Adrenal gland (tissue), 12 donors: ENCODE data around the gene CUTC. TPM values are rescaled to one million over a fixed set of nuclear protein-coding genes. Genes with fewer than 3 reads are reported as not detected.
A peak's percentile ranks its signal among the peaks of the same experiment; 100 is the strongest.
"Not testable (repeated sequence)": the region's sequence is repeated elsewhere in the genome, so short reads cannot be mapped to it uniquely, and the experiment has no call there.

Source experiments
- DNase-seq, 7 donors: peaks; one replicate each; pipeline ENCODE4 v3.0.0-alpha.2; 2019 to 2020
- H3K27ac ChIP-seq, 5 donors: fragments of 200-600 bp; sonication (generic) in 4 of 5; 1 replicate in 3 of 5; 2 replicates in 2 of 5; pipeline versions ENCODE4 v1.5.1 to v1.8.0; 2016 to 2020; ENCODE audit warnings: mild to moderate bottlenecking in 1 of 5
- H3K27me3 ChIP-seq: fragments of 200-600 bp; 2 replicates; pipeline ENCODE4 v1.8.0; 2021
- H3K36me3 ChIP-seq, 2 donors: fragments of 200-600 bp; replicated peaks in 1 of 2; 1 replicate in 1 of 2; 2 replicates in 1 of 2; pipeline versions ENCODE4 v1.5.1 to v1.8.0; 2018 to 2022
- H3K4me1 ChIP-seq, 2 donors: fragments of 200-600 bp; replicated peaks in 1 of 2; 1 replicate in 1 of 2; 2 replicates in 1 of 2; pipeline versions ENCODE4 v1.5.1 to v1.8.0; 2018 to 2021
- H3K4me3 ChIP-seq, 4 donors: fragments of 200-600 bp; sonication (generic) in 3 of 4; one replicate each; pipeline ENCODE4 v1.5.1; 2016 to 2018
- H3K9me3 ChIP-seq, 3 donors: fragments of 200-600 bp; sonication (generic) in 1 of 3; replicated peaks in 1 of 3; 1 replicate in 2 of 3; 2 replicates in 1 of 3; pipeline versions ENCODE4 v1.5.1 to v1.8.0; 2016 to 2021
- POLR2A ChIP-seq, 2 donors: fragments of 450-650 bp; IDR thresholded peaks; one replicate each; pipeline ENCODE4 v1.6.1; 2017; ENCODE audit warnings: antibody characterized with exemption in 2 of 2, mild to moderate bottlenecking in 2 of 2, moderate library complexity in 1 of 2
- WGBS, 4 donors: extraction: QIAGEN DNeasy Blood & Tissue Kit in 2 of 4; methylation state at CpG; one replicate each; pipeline versions ENCODE4 v1.1.5 to v1.1.7; 2013 to 2017; 5-methylcytosine and 5-hydroxymethylcytosine counted together
- intact Hi-C, 2 donors: fragments of 100-400 bp; cut with DNase I; formaldehyde crosslinking; loops; one replicate each; pipeline versions ENCODE4 v1.14.1 to v1.15.0; 2022 to 2023
- polyA plus RNA-seq, 3 donors: library from polyadenylated mRNA; stranded (reverse); fragments of 200-250 nt in 2 of 3; fragments of 350-450 nt in 1 of 3; fragmentation: Illumina TruSeq in 1 of 3; extraction: RNeasy Lipid Tissue Mini Kit (QIAGEN cat#74804) in 1 of 3; gene quantifications; one replicate each; pipeline ENCODE4 v1.2.3, GENCODE V29; 2013 to 2014
- total RNA-seq, 9 donors: library from RNA; depleted of rRNA in 4 of 9; stranded (reverse); fragments of >200 nt in 4 of 9; fragments of 120-200 nt in 1 of 9; fragmentation: NEBNext Ultra II Directional in 1 of 9; extraction: Animal tissue kit (Norgen Biotek cat#: 25700) in 1 of 9; gene quantifications; one replicate each; pipeline versions ENCODE4 v1.1.0 to v1.2.4, GENCODE V29; 2013 to 2023
- TF ChIP-seq, protein P1 (sequence below), 6 experiments: fragments of 450-650 bp in 4 of 6; fragments of 200-600 bp in 2 of 6; sonication (generic) in 1 of 6; IDR thresholded peaks; 1 replicate in 5 of 6; 2 replicates in 1 of 6; pipeline versions ENCODE4 v1.5.1 to v1.8.0; 2016 to 2021; ENCODE audit warnings: antibody characterized with exemption in 6 of 6, mild to moderate bottlenecking in 2 of 6, moderate library complexity in 1 of 6
- donor health status: healthy with polysubstance abuse.
- donor health status: Bipolar disorder and iron deficiency.
- donor health status: DM: yes; HTN: yes; CAD: no.
- donor health status: DM: no; HTN: no; CAD: no.
- donor health status: DM: no; HTN: no; CAD: no.
- donor health status: DM: yes; HTN: yes; CAD: no.

Gene CUTC
- total and polyA plus RNA-seq, 12 donors, result 16.0 to 36.5 (median 19.9) TPM

DNA sequence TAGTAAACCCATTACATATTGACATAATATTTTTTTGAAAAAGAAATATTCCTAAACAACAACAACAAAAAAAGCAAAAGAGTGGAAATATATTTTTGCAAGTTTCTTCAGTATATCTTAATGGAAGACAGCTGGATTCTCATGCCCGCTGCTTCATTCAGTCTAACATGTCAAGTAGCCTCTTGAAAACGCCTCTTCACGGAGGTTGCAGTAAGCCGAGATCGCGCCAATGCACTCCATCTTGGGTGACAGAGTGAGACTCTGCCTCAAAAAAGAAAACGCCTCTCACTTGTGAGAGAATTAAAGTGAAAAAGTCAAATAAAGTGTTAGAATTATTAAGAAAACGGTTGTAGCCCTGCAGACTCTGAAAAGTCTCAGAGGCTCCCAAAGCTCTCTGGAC is 1.3 kb downstream of the CUTC start:
- no peaks in the 10 kb centered on the region for H3K9me3 ChIP-seq
- DNase-seq, result peak in 1 of 7 donors; percentile 11
- no peak overlapping the region for H3K4me3 ChIP-seq
- intact Hi-C loops, result no loop called here
- no peak overlapping the region for H3K27ac ChIP-seq
- TF ChIP-seq POLR2A (IDR thresholded peaks at IDR 0.05), result no peak
- TF ChIP-seq, protein P1, sequence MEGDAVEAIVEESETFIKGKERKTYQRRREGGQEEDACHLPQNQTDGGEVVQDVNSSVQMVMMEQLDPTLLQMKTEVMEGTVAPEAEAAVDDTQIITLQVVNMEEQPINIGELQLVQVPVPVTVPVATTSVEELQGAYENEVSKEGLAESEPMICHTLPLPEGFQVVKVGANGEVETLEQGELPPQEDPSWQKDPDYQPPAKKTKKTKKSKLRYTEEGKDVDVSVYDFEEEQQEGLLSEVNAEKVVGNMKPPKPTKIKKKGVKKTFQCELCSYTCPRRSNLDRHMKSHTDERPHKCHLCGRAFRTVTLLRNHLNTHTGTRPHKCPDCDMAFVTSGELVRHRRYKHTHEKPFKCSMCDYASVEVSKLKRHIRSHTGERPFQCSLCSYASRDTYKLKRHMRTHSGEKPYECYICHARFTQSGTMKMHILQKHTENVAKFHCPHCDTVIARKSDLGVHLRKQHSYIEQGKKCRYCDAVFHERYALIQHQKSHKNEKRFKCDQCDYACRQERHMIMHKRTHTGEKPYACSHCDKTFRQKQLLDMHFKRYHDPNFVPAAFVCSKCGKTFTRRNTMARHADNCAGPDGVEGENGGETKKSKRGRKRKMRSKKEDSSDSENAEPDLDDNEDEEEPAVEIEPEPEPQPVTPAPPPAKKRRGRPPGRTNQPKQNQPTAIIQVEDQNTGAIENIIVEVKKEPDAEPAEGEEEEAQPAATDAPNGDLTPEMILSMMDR (IDR thresholded peaks at IDR 0.05), result no peak
- peaks cover 10 to 21% of the 10 kb centered on the region in 2 donors for H3K4me1 ChIP-seq
- no peaks in the 10 kb centered on the region for H3K27me3 ChIP-seq
- peaks cover 0 to 9% of the 10 kb centered on the region in 2 donors for H3K36me3 ChIP-seq
- 85 to 95% (median 91%) methylated on average over 8 of the region's 8 CpGs for WGBS, 4 donors

DNA sequence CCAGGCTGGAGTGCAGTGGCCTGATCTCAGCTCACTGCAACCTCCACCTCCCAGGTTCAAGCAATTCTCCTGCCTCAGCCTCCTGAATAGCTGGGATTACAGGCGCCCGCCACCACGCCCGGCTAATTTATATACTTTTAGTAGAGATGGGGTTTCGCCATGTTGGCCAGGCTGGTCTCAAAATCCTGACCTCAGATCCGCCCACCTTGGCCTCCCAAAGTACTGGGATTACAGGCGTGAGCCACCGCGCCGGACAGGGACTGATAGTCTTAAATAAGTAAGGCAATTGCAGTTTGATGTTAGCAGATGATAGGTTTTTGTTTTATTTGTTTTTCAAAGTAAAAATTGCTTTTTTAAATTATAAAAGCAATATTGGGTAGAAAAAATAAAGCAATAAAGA is 2.1 kb downstream of the CUTC start:
- peaks cover 10 to 26% of the 10 kb centered on the region in 2 donors for H3K4me1 ChIP-seq
- WGBS, 4 donors, result 91 to 99% (median 98%) methylated on average over 10 of the region's 10 CpGs
- H3K27ac ChIP-seq, H3K4me3 ChIP-seq, H3K36me3 ChIP-seq, H3K27me3 ChIP-seq, H3K9me3 ChIP-seq, intact Hi-C loops, DNase-seq: not testable (repeated sequence)

DNA sequence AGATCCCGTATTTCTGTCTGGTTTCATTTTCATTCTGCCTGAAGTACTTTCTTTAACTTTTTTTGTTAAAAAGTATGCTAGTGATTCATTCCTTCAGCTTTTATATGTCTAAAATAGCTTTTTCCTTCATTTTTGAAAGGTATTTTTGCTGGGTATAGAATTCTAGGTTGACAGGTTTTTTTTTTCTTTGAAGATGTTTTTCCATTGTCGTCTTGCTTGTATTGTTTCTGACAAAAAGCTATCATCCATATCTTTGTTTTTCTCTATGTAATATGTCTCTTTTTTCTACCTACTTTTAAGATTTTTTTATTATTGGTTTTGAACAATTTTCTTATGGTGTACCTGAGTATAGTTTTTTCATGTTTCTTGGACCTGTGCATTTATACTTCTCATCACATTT is 8.2 kb downstream of the CUTC start:
- no peak for DNase-seq
- Histone ChIP-seq H3K4me1 (peaks cover 9 to 19% of the 10 kb centered on the region in 2 donors), H3K27ac (no peak overlapping the region), H3K27me3 (no peaks in the 10 kb centered on the region), H3K9me3 (peaks cover 0 to 13% (median 11%) of the 10 kb centered on the region in 3 donors), H3K4me3 (no peak overlapping the region), H3K36me3 (peaks cover 0 to 58% of the 10 kb centered on the region in 2 donors)
- WGBS, 4 donors, result 95 to 98% (median 98%) methylated on average over 2 of the region's 2 CpGs
- no peak for TF ChIP-seq POLR2A (IDR thresholded peaks at IDR 0.05)
- TF ChIP-seq, protein P1 (IDR thresholded peaks at IDR 0.05), result no peak
- intact Hi-C loops, result no loop called here

DNA sequence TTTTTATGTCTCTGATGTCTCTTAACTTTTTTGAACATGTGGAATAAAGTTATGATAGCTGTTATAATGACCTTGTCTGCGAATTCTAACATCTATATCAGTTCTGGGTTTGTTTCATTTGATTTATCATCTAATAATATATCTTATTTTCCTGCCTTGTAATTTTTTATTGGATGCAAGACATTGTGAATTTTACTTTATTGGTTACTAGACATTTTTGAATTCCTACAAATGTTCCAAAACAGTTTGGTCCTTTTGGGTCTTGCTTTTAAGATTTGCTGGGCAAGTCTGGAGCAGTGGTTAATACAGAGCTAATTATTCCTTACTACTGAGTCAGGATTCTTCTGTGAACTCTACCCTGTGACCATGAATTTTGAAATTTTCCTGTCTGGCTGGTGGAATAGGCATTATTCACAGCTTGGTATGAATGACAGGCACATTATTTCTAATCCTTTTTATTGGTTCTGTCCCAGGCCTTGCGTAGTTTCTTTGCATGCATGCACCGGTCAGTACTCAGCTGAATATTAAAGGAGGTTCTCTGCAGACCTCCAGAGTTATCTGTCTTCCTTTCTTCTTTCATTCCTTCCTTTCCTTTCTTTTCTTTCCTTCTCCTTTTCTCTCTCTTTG is 9.0 kb downstream of the CUTC start:
- WGBS, 4 donors, result 84 to 88% (median 87%) methylated on average over 3 of the region's 3 CpGs
- H3K9me3 ChIP-seq, result peaks cover 0 to 13% (median 11%) of the 10 kb centered on the region in 3 donors
- H3K27me3 ChIP-seq, result no peaks in the 10 kb centered on the region
- H3K27ac ChIP-seq, result no peak overlapping the region
- peaks cover 0 to 66% of the 10 kb centered on the region in 2 donors for H3K36me3 ChIP-seq
- intact Hi-C loops, result no loop called here
- peaks cover 9 to 19% of the 10 kb centered on the region in 2 donors for H3K4me1 ChIP-seq
- no peak for DNase-seq
- H3K4me3 ChIP-seq, result no peak overlapping the region
- TF ChIP-seq POLR2A (IDR thresholded peaks at IDR 0.05), result no peak
- TF ChIP-seq, protein P1 (IDR thresholded peaks at IDR 0.05), result no peak

DNA sequence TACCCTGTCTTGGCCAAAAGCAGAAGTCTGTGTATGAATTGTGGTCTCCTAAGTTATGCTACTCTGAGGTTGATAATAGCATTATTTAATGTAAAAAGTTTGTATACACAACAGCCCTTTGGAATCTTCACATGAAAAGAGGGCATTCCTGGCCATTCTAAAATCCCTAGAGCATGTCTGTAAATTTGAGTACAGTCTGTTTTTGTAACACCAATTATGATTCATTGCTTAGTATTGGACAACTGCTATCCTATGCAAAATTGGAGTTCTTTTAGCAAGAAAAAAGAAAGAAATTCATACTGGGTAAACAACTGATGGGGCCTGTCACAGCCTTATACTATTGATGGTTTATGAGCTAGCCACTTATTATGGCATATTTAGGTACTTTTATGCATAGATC is 10.2 kb downstream of the CUTC start:
- Histone ChIP-seq H3K36me3 (peaks cover 0 to 72% of the 10 kb centered on the region in 2 donors), H3K4me3 (no peak overlapping the region), H3K27ac (no peak overlapping the region), H3K4me1 (peaks cover 9 to 19% of the 10 kb centered on the region in 2 donors), H3K27me3 (no peaks in the 10 kb centered on the region), H3K9me3 (peaks cover 0 to 13% (median 11%) of the 10 kb centered on the region in 3 donors)
- no peak for DNase-seq
- intact Hi-C loops, result no loop called here
- TF ChIP-seq, protein P1 (IDR thresholded peaks at IDR 0.05), result no peak
- TF ChIP-seq POLR2A (IDR thresholded peaks at IDR 0.05), result no peak
